GM12874 (cell line): ENCODE data around the gene OXER1.

Source experiments
- TF ChIP-seq, protein P1 (sequence below): IDR thresholded peaks from 2 replicates; pipeline ENCODE4 v1.5.1; 2011; ENCODE audit warnings: low read depth, mild to moderate bottlenecking, control low read depth, low read length, moderate library complexity; ENCODE audit not compliant: insufficient read depth

The OXER1 gene

DNA sequence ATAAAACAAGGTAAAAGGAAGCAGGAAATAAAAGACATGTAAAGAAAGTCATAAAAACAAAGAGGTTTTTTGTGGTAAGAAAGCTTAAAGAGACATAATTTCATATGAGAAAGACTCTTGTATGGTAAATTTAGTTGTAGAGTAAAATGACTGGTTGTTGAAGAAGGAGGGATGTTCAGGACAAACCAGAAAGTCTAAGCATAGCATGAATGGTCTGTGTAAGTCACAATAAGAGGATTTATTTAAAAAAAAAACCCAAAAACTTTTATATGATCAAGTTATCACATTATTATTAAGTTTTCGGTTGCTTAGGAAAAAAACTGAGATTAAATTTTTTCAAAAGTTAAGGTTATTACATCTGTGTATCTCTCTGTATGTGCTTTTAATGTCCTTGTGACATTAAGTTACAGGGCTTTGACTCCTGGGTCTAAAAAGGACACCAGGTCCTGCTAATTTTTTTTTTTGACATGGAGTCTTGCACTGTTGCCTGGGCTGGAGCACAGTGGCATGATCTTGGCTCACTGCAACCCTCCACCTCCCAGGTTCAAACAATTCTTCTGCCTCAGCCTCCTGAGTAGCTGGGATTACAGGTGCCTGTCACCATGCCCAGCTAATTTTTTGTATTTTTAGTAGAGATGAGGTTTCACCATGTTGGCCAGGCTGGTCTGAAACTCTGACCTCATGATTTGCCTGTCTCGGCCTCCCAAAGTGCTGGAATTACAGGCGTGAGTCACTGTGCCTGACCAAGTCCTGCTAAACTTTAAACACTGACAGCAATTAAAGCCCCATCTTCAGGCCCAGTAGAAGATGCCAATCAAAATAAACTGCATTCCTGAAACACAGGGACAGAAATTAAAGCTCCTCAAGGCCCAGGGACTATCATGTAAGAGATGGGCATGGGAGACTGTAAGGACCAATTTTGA, 14.2 kb upstream of the OXER1 start:
- TF ChIP-seq, protein P1, sequence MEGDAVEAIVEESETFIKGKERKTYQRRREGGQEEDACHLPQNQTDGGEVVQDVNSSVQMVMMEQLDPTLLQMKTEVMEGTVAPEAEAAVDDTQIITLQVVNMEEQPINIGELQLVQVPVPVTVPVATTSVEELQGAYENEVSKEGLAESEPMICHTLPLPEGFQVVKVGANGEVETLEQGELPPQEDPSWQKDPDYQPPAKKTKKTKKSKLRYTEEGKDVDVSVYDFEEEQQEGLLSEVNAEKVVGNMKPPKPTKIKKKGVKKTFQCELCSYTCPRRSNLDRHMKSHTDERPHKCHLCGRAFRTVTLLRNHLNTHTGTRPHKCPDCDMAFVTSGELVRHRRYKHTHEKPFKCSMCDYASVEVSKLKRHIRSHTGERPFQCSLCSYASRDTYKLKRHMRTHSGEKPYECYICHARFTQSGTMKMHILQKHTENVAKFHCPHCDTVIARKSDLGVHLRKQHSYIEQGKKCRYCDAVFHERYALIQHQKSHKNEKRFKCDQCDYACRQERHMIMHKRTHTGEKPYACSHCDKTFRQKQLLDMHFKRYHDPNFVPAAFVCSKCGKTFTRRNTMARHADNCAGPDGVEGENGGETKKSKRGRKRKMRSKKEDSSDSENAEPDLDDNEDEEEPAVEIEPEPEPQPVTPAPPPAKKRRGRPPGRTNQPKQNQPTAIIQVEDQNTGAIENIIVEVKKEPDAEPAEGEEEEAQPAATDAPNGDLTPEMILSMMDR, result no peak

DNA sequence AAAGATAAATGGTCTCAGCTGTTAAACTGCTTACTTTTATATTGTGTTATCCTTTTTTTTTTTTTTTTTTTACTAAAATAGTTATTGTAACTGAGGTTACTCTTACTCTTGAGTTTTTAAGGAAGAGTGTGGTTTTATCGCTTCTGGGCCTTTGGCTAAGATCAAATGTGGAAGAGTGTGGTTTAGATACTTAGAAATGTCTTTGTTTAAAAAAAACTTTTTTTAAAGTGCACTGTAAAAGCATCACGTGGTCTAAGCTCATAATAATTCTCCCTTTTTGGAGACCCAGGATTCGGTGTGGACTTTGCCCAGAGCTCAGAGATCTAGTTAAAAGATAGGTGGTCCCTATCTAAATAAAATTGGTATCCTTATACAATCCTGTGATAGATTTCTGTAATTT, 11.9 kb upstream of the OXER1 start:
- TF ChIP-seq, protein P1, result no peak

- TF ChIP-seq, protein P1, result no peak
Measured at GRCh38 chr2:42775186-42775585, 11.3 kb upstream of the OXER1 start.

- TF ChIP-seq, protein P1, result no peak
Measured at GRCh38 chr2:42771546-42772153, 7.7 kb upstream of the OXER1 start.

DNA sequence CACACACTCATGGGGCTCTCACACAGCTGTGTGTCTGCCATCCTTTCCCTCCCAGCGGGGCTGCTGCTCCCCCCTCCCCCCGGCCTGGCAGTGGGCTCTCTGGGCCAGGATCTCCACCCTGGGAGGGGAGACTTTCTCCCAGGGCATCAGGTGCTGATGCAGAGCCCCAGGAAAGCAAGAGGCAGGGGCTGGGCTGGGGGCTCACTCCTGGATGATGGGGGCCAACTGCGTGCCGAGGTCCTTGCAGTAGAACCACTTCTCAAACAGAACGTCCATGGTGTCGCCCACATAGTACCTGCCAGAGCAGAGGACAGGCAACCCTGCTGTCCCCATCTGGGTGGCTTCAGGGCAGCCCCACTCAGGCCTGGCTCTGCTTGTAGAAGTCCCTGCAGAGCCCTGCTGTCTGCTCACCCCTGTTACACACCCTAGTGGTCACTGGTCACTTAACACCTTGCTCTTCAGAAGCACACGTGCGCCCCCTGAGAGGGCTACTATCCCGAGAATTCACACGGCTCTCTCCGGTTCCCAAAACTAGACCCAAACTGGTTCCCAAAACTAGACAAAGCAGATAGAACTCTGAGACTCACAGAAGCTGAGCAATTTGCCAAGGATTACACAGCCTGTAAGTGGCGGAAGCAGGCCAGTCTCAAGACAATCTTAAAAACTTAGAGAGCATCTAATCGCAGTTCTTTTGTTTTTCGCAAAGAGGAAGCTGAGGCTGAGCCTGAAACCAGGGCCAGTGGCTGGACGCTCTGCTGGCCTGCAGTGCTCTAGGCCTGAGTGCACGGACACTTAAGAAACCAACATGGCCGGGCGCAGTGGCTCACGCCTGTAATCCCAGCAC, 6.6 kb upstream of the OXER1 start:
- TF ChIP-seq, protein P1, result peak; percentile 66

DNA sequence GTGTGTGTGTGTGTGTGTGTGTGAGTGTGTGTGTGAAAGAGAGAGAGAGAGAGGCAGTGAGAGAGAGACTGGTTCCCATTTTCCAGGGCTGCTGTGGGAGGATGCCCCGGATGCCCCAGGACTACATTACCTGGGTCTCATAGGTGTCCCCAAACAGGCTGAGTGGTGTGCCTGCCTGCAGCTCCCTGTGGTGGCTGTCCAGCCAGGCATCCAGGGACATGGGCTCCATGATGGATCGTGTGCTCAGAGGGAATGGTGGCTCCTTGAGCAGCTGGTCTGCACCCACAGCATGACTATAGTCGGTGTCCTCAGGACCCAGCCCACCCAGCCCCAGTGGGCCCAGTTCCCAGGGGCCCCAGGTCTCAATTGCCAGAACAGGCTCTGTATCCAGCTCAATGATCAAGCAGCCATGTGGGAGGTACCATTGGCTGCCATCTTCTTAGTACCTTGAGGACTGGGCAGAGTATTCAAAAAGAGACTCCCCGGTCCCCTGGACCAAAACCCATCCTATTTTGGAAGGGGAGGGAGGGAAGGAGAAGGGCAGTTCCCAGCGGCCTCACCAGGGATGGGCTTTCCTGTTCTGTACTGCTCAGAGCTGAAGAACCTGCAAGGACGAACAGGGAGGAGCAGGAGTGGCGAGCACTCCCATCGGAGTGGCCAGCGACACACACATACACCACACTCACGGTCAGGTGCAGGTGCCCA, 5.8 kb upstream of the OXER1 start:
- TF ChIP-seq, protein P1, result no peak
